Stimulated activated naive CD8-positive, alpha-beta T cell treated with anti-CD3 and anti-CD28 coated beads, Interleukin-15, Interleukin-2, amounts not matched to agents 100 U/mL and 50 U/mL, for 24 hours (primary cell): Measurements from ENCODE around the gene ANAPC16.
"Not testable (repeated sequence)": the region's sequence is repeated elsewhere in the genome, so short reads cannot be mapped to it uniquely, and the experiment has no call there.

Source experiments
- ATAC-seq: fragments of 150-1000 bp; cut with Tn5 transposase; one replicate; pipeline ENCODE4 v1.10.0; 2021
- DNase-seq: peaks from one replicate; pipeline ENCODE4 v3.0.0; 2021

Gene ANAPC16

DNA sequence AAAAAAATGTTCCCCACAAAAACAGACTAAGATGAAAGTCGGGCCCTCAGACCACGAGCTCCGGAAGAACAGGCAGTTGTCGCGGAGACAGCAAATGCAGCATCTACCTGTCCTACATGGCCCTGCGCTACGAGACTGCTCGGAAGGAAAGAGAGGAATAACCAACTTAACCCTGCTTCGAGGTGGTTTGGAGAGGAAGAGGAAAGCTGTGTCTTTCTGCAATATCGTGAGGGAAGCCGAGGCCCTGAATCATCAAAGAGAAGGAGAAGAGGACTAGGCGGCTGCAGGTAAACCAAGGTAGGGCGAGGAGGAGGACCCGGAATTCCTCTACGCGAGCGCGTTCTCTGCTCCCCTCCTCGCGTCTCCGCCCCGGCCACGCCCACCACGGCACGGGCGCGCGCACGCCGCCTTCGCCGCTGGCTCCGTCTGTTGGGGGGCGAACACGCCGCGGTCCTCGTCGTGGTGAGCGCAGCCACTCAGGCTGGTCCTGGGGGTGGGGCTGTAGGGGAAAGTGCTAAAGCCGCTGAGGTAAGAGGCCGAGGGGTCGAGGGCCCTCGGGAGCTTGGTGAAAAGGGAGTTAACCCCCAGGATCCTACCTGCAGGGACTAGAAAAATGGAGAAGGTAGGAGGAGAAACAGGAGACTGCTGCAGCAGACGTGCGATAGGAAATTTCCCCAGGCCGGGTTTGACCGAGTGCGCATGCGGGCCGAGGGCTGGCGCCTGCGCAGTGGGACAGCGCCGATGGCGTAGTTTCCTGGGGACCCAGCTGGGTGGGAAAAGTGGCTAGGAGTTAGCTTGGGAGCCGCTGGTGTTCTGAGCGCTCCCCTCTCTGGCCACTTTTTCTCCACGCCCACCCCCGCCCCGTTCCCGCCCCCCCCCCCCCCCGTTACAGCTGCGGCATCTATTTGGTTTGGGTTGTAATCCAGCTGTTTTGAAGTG, at the start of gene ANAPC16, which contains the start of gene ASCC1:
ANAPC16 (plus strand) TSS at position 402 of the 939 bp plus-strand sequence. CDS start 7,903 bp downstream, outside the sequence.
ASCC1 (minus strand) TSS at position 666 of the 939 bp plus-strand sequence. CDS start 2,978 bp downstream, outside the sequence.
- DNase-seq, result peak; percentile 98
- peak; percentile 82 for ATAC-seq

DNA sequence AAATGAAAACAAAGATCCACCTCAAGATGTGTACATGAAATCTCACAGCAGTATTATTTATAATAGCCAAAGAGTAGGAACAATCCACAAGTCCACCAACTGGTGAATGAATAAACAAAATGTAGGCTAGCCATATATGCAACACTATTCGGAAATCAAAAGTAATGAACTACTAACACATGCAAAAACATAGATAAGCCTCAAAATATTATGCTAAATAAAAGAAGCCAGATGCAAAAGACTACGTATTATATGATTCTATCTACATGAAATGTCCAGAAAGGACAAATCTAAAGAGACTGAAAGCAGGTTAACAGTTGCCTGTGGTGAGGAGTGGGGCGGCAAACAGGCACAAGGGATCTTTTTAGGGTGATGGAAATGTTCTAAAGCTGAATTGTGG, 48.7 kb upstream of the ANAPC16 start:
- DNase-seq (no peak), ATAC-seq (no peak)

DNA sequence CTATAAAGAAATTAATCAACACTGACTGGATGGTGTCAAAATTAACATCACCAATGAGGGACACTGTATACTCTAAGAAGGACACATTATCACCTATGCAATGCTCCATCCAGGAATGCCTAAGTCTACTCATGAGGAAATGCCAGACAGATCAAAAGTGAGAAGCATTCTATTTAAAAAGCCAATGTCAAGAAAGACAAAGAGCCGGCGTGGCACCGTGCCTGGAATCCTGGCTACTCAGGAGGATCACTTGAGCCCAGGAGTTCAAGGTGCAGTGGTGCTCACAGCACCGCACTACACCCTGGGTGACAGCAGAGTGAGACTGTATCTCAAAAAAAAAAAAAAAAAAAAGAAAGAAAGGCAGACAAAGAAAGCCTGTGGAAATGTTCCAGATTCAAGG, 45.5 kb upstream of the ANAPC16 start:
- ATAC-seq (no peak), DNase-seq (no peak)

DNA sequence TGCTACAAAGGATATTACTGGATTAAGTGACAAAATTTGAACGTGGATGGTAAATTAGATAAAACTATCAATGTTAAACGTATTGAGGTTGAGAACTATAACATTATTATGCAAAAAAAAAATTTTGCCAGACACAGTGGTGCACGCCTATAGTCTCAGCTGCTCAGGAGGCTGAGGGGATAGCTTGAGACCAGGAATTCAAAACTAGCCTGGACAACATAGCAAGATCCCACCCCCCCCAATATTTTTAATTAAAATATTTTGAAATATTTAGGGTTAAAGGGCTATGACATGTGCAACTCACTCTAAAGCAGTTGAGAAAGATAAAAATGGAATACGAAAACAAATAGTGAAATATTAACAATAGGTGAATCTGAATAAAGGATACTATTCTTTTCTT, 45.1 kb upstream of the ANAPC16 start:
- no peak for DNase-seq
- no peak for ATAC-seq

DNA sequence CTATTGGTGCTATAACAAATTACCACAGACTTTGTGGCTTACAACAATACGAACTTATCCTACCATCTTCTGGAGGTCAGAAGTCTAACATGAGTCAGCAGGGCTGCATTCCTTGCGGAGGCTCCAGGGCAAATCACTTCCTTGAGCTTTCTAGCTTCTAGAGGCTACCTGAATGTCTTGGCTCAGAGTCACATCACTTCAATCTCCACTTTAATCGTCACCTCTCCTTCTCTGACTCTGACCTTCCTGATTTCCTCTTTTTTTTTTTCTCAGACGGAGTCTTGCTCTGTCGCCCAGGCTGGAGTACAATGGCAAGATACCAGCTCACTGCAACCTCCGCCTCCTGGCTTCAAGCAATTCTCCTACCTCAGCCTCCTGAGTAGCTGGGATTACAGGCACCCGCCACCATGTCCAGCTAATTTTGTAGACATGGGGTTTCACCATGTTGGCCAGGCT, 44.6 kb upstream of the ANAPC16 start:
- no peak for ATAC-seq
- no peak for DNase-seq

DNA sequence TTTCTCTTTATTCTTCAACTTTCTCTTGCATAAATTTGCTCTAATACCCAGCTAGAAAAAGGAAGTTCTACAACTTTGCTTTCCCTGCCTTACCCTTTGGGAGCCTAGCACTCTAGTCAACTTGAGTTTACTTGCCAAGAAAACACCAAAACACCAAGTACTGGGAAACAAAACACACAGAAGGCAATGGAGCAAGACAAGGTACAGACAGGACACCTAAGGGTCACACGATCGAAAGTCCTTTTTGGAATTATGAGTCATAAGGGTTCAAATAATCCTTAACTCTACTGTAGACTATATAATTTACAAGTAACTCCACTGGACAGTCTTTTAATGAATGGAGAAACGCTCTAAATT, 42.6 kb upstream of the ANAPC16 start:
- no peak for DNase-seq
- ATAC-seq, result no peak

DNA sequence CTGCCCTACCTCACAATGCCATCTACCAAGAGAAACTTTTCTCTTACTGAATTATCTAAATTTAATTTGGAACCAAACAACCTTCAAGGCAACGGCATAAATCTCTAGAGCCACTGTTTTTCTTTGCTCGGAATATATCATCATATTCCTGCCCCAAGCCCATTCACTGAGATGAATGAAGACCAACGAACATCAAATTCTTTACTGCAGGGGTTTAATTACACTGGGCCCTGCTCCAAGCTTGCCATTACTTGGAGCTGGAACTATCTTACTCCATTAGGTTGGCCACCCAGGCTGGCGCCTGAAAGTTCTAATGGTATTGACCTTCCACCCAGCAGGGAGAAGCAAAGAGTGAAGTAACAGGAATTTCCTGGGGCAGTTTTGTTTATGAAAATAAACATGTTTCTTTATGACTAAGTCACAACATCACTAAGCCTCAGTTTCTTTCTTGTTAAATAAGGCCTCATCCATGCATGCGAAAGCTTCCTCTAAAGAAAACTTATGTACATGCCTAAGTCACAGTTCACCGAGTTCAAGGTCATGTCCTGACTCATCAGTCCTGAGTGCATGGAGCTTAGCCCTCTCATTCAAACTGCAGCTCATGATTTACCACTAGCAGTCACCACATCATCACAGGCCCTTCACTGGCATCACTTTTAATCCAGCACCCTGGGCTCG, 42.1 kb upstream of the ANAPC16 start:
- DNase-seq (no peak), ATAC-seq (peak; percentile 19)

DNA sequence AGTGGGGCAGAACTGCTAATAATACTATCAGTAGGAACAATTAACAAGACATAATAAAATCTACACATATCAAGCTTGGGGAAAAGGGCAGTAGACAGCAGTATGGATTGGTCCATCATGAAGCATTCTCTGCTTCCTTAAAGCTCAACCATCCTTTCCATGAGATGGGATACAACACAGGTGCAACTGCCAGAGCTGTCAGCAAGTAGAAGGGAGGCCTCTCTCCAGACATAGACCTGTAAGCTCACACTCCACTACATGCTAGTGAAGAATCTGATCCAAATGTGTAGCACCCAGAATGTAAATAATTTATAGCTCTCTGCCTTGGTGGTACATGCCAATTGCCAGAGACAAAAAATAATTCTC, 41.5 kb upstream of the ANAPC16 start:
- ATAC-seq (no peak), DNase-seq (no peak)

DNA sequence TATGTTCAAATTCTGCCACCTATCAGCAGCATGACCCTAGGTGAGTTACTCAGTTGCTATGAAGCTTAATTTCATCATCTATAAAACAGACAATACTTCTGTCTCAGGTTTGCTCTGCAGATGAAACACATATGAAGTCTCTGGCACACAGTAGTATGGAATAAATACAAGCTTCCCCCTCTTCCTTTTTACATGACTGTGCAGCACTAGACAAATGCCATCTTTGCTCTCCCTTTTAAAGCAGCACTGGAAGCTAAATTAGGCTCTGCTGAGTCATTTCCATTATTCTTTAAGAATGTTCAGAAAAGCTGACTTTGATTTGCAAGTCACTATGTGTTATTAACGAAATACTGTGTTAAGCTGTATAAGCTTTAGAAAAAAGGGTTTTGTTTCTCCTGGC, 40.7 kb upstream of the ANAPC16 start:
- no peak for ATAC-seq
- DNase-seq, result no peak

DNA sequence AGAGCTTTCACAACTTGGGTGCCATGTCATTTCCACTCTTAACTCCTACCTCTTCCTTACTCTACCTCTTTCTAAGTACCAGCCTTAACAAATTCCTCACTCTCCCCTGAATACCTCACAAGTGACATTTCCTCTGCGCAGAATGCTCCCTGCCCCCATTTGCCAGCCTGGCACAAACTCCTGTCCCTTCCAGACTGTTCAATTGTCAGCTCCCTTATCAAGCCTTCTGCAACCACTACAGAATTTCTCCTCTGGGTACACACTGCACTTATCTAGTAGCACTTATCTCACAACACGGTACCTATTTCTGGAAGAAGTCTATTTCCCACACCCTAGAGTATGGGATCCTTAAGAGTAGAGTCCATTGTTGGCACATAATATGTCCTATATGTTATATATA, 39.1 kb upstream of the ANAPC16 start:
- ATAC-seq (no peak), DNase-seq (no peak)

DNA sequence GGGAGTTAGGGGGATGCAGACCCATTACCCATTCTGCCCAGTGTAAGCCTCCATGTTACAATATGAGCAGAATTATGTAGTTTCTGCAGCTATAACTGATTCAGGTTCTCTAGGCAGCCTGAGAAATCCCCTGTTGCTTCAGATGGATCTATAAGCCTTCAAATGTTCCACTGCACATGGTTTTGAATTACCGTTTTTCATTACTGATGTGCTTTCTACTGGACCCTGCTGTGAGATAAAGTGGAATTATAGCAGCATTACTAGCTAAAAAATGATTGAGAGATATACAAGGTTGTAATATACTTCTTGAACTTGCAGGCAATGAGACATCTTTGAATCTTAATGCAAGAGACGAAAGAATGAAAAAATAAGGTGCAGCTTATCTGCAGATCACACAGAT, 38.4 kb upstream of the ANAPC16 start:
- no peak for ATAC-seq

DNA sequence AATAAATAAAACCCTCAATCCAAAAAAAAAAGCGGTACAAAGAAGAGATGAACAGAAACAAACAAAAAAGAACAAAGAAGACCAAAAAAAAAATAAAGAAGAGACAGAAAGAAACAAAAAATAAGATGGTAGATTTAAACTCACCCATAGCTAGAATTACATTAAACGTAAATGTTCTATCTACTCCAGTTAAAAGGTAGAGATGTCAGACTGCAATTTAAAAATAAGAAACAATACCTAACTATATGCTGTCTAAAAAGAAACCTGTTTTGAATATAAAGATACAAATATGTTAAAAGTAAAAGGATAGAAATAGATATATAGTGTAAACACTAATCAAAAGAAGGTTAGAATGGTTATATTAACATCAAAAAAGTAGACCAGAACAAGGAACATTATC, 31.7 kb upstream of the ANAPC16 start:
- no peak for DNase-seq
- no peak for ATAC-seq

More for the DNA sequence above, 38.4 kb upstream of the ANAPC16 start:
- no peak for DNase-seq

DNA sequence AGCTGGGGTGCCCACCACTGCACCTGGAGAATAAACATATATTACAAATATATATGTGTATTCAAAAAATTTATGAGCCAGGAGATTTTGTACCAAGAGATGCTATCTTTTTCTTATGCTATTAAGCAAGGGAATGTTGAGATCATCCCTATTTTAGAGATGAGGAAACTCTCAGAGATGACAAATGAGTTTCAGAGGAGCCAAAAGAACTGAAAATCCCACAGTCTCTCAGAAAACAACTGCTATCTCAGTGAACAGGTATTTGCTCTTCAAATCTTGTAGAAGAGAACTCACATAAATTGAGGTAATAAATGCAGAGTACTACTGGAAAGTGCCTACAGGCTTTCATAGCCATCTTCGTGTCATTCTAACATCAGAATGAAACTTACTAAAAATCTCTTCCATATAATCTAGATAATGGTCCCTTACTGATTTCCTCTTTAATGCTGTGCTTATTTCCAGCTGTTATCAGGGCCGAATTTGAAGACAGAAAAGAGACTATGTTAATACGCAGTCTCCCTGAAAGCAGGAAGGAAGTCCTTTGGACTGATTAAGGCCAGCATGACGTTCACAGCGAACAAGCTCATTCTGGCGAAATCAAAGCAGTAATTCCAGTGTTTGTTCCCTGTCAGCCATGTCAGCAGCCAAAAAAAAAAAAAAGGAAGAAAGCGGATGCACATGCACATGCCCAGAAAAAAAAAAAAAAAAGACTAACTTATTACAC, 29.4 kb upstream of the ANAPC16 start:
- no peak for ATAC-seq
- no peak for DNase-seq

DNA sequence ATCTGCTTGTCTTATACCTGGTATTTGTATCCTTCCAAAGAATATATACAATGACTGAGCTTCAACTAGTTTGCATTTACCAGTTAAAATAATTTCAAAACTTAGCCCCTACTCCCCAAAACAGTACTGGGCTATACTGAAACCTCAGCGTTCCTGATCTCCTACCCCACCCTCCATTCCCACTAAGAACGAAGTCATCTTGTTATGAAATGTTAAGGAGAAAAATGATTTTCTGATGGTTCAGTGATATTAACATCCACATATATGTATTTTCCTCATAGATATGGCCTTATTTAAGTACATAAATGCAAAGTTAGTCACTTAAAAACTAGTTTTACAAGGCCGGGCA, 28.9 kb upstream of the ANAPC16 start:
- no peak for ATAC-seq

DNA sequence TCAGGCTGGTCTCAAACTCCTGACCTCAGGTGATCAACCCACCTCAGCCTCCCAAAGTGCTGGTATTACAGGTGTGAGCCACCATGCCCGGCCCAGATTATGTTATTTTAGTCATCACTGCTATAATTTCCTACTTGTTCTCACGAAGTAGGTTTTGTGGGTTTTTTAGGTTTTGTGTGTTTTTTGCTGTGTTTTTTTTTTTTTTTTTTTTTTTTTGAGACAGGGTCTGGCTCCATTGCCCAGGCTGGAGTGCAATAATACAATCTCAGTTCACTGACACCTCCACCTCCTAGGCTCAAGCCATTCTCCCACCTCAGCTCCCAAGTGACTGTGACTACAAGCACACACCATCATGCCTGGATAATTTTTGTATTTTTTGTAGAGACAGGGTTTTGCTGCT, 20.9 kb upstream of the ANAPC16 start:
- no peak for DNase-seq
- ATAC-seq, result no peak

More for the DNA sequence above, 28.9 kb upstream of the ANAPC16 start:
- DNase-seq, result no peak

DNA sequence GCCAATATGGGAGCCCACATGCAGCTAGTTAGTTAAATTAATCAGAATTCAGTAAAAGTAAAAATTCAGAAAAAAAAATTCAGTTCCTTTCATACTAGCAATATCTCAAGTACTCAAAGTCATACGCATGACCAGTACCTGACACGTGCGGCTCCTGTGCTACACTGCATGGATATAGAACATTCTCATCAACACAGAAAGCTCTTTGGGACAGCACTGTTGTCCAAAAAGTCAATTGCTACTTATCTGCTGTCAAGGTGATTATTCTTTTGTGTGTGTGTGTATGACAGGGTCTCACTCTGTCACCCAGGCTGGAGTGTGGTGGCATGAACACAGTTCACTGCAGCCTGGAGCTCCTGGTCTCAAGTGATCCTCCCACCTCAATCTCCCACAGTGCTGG, 14.9 kb upstream of the ANAPC16 start:
- ATAC-seq (no peak), DNase-seq (no peak)

DNA sequence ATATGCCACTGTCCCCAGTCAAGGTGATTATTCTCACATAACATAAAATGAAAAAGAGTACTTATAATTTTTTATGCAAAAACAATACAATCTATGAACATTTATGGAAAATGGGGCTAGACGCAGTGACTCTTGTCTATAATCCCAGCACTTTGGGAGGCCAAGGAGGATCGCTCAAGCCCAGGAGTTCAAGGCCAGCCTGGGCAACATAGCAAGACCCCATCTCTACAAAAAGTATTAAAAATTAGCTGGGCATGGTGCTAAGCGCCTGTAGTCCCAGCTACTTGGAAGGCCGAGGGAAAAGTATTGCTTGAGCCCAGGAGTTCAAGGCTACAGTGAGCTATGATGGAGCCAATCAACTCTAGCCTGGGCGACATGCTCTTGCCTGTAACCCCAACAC, 14.5 kb upstream of the ANAPC16 start:
- DNase-seq (no peak), ATAC-seq (no peak)

DNA sequence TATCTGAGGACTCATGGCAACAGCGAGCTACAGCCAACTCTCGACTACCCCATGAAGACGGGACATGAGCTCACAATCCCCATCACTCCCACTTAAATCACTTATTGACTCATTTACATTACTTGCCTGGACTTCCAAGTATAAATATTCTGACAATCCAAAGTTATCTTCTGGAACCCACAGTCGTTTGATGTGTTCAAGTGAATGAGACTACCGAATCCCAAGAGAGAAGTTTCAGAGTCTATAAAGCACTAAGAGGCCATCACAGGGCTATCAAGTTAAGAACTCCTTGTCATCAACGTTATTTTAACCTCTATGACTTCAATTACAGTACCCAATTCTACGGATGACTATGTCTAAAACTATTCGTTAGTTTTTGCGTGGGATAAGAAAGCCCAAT, 11.5 kb upstream of the ANAPC16 start:
- ATAC-seq, result no peak
- DNase-seq, result no peak

DNA sequence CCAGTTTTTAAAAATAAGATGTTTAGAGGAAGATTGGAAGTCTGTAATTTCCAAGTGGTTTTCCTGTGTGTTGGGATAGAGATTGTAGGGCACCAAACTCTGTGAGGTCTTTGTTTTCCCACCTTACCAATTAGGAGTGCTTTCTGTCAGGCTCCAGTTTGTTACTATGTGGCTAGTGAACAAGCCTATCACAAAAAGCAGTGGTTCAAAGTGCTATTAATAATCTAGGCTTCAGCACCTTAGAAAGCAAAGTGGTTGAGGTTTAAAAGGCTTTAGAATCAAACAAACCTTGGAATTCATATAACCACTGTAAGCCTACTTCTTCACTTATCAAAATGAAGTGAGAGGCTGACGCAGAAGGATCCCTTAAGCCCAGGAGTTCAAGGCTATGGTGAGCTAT, 11.1 kb upstream of the ANAPC16 start:
- no peak for DNase-seq
- no peak for ATAC-seq

DNA sequence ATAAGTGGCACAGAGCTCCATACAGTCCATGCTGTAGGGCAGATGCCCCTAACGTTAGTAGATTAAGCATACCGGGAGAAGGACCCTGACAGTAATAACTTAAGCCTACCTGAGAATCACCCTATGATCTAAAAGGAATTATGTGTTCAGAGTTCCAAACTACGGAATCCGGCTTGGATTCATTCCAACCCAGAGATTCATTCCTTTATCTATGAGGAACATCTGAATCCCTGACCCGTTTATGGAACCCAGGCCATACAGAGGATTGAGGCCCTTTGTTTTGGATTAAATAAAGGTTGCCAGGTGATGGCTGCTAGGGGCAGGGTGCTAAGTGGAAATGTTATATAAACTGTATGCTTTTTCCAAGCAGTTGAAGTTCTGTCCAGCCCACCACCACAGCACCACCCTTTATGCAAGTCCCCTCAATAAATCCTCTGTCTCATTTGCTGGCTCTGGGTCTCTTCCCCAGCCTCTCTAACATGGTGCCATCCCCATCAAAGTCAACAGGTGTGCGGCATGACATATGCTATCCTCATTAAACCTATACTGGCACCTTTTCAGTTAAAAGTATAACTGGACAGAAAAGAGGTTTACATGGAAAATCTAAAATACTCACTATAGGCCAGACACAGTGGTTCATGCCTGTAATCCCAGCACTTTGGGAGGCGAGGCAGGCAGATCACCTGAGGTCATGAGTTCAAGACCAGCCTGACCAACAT, 9.1 kb upstream of the ANAPC16 start:
- no peak for ATAC-seq
- DNase-seq, result no peak

DNA sequence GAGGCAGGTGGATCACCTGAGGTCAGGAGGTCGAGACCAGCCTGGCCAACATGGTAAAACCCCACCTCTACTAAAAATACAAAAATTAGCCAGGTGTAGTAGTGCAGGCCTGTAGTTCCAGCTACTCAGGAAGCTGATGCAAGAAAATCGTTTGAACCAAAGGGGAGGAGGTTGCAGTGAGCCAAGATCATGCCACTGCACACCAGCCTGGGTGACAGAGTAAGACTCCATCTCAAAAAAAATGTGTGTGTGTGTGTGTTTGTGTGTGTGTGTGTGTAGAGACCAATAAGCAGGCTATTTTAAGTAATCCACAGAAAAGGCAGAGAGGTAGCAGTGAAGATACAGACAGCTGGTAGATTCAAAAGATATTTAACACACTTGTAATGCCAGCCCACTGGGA, 7.3 kb upstream of the ANAPC16 start:
- DNase-seq, ATAC-seq: not testable (repeated sequence)

DNA sequence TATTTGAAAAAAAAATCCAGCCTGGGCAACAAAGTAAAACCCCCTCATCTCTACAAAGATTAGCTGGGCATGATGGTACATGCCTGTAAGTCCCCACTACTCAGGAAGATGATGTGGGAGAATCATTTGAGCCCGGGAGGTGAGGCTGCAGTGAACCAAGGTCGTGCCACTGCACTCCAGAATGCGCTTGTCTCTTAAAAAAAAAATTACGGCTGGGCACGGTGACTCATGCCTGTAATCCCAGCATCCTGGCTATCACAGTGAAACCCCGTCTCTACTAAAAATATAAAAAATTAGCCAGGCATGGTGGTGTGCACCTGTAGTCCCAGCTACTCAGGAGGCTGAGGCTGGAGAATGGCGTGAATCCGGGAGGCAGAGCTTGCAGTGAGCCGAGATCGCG, 4.4 kb upstream of the ANAPC16 start:
- not testable (repeated sequence) for ATAC-seq, DNase-seq
